Heart right ventricle (tissue), 16 donors: ENCODE measurements around the gene KIF16B. TPM values are rescaled to one million over a fixed set of nuclear protein-coding genes. Genes with fewer than 3 reads are reported as not detected.

Experiments
- ATAC-seq, 8 donors: fragments of 200-7000 bp; cut with Tn5 transposase; one replicate each; pipeline ENCODE4 v1.9.1; 2020; ENCODE audit warnings: mild to moderate bottlenecking in 8 of 8, moderate library complexity in 8 of 8, moderate number of reproducible peaks in 1 of 8
- DNase-seq, 2 donors: peaks; one replicate each; pipeline ENCODE4 v3.0.0-alpha.2; 2020
- H3K27ac ChIP-seq, 10 donors: fragments of 200-600 bp; sonication (generic) in 2 of 10; one replicate each; pipeline versions ENCODE4 v1.5.0 to v1.8.0; 2020 to 2022; ENCODE audit warnings: mild to moderate bottlenecking in 3 of 10
- H3K27me3 ChIP-seq, 7 donors: fragments of 200-600 bp; one replicate each; pipeline ENCODE4 v1.8.0; 2021 to 2022; ENCODE audit warnings: mild to moderate bottlenecking in 2 of 7
- H3K36me3 ChIP-seq, 9 donors: fragments of 200-600 bp; sonication (generic) in 1 of 9; one replicate each; pipeline versions ENCODE4 v1.5.0 to v1.8.0; 2020 to 2022; ENCODE audit warnings: mild to moderate bottlenecking in 2 of 9
- H3K4me1 ChIP-seq, 9 donors: fragments of 200-600 bp; sonication (generic) in 1 of 9; one replicate each; pipeline versions ENCODE4 v1.5.0 to v1.8.0; 2020 to 2022; ENCODE audit warnings: mild to moderate bottlenecking in 4 of 9
- H3K4me3 ChIP-seq, 10 donors: fragments of 200-600 bp; sonication (generic) in 2 of 10; one replicate each; pipeline versions ENCODE4 v1.5.0 to v1.8.0; 2020 to 2022; ENCODE audit warnings: mild to moderate bottlenecking in 7 of 10, moderate library complexity in 2 of 10
- H3K9me3 ChIP-seq, 11 donors: fragments of 200-600 bp in 10 of 11; sonication (generic) in 2 of 11; one replicate each; pipeline versions ENCODE4 v1.5.0 to v1.8.0; 2013 to 2022; ENCODE audit warnings: mild to moderate bottlenecking in 2 of 11, control low read depth in 1 of 11, moderate library complexity in 1 of 11
- CTCF ChIP-seq, 9 donors: fragments of 200-600 bp; sonication (generic) in 2 of 9; IDR thresholded peaks; one replicate each; pipeline versions ENCODE4 v1.5.0 to v1.8.0; 2021 to 2022; ENCODE audit warnings: antibody characterized with exemption in 9 of 9, mild to moderate bottlenecking in 5 of 9, moderate library complexity in 1 of 9
- WGBS, 2 donors: extraction: QIAGEN DNeasy Blood & Tissue Kit; methylation state at CpG; one replicate each; pipeline ENCODE4 v1.1.7; 2013; ENCODE audit warnings: inconsistent platforms in 1 of 2; 5-methylcytosine and 5-hydroxymethylcytosine counted together
- intact Hi-C, 10 donors: fragments of 100-400 bp; cut with DNase I; formaldehyde crosslinking; loops; one replicate each; pipeline versions ENCODE4 v1.11.1 to v1.14.2; 2022
- polyA plus RNA-seq, 2 donors: library from polyadenylated mRNA; stranded (reverse); fragments of 200-250 nt; gene quantifications; one replicate each; pipeline ENCODE4 v1.2.3, GENCODE V29; 2013
- total RNA-seq, 10 donors: library from RNA; stranded (reverse); fragmentation: NEBNext Ultra II Directional in 3 of 10; extraction: Animal tissue kit (Norgen Biotek cat#: 25700) in 3 of 10; gene quantifications; one replicate each; pipeline versions ENCODE4 v1.2.1 to v1.2.4, GENCODE V29; 2021 to 2023
- donor health status: Arrhythmogenic right ventricular cardiomyopathy.
- donor health status: ischemic (EF 13 %, LVEDD 7.1; RV severe dilation, severe dysfunction).
- donor health status: healthy with polysubstance abuse.
- donor health status: DM: no; HTN: yes; CAD: no.
- donor health status: DM: no; HTN: no; CAD: no.
- donor health status: ischemic (EF 25% LVEDD 6.9; RV normal size, moderate dysfunction).
- donor health status: ischemic (EF 25% LVEDD 5.7; RV mildly dilated, moderate dysfunction).
- donor health status: healthy.
- donor health status: DM: yes; HTN: yes; CAD: no.
- donor health status: Ischemic cardiomyopathy.
- donor health status: ischemic (EF 35%, LVEDD 5.7; RV mildly dilated, moderate dysfunction).
- donor health status: nonischemic (EF 11% LVEDD 7.7; RV severe dilation, severe dysfunction).
- donor health status: DM: yes; HTN: yes; CAD: no.
- donor health status: PGD.
- donor health status: ischemic (EF 29% LVEDD 5.4; RV normal size, mild dysfunction).
- donor health status: nonischemic (EF 23%, LVEDD 6.1; RV moderate dilation, normal function).

KIF16B gene
- total and polyA plus RNA-seq, 12 donors, result 9.7 to 22.5 (median 17.9) TPM

DNA sequence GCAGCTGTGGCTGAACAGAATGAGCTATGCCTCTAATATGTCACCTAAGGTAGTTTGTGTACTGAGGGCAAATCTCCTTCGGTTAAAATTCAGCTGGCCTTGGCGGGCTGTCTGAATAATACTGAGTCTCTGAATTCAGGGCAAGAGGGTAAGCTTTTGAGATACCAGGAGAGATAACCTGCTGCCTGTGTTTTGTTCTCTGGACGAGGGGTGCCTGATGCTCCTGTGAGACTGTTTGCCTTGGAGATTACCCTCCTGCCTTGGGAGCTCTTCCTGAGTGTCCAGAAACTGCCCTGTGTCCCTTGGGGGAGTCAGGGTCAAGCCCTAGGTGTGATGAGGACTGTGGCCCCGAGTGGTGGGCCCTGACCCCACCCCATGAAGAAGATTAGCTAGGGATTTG, 282.9 kb downstream of the KIF16B start:
- no peak overlapping the region for H3K27ac ChIP-seq
- no peak for ATAC-seq
- no peaks in the 10 kb centered on the region for H3K36me3 ChIP-seq
- H3K4me1 ChIP-seq, result no peaks in the 10 kb centered on the region
- DNase-seq, result no peak
- H3K4me3 ChIP-seq, result no peak overlapping the region
- WGBS, 2 donors, result 79 to 86% methylated on average over 4 of the region's 4 CpGs
- TF ChIP-seq CTCF (IDR thresholded peaks at IDR 0.05), result no peak
- intact Hi-C loops, result no loop called here
- no peaks in the 10 kb centered on the region for H3K9me3 ChIP-seq
- H3K27me3 ChIP-seq, result no peaks in the 10 kb centered on the region

DNA sequence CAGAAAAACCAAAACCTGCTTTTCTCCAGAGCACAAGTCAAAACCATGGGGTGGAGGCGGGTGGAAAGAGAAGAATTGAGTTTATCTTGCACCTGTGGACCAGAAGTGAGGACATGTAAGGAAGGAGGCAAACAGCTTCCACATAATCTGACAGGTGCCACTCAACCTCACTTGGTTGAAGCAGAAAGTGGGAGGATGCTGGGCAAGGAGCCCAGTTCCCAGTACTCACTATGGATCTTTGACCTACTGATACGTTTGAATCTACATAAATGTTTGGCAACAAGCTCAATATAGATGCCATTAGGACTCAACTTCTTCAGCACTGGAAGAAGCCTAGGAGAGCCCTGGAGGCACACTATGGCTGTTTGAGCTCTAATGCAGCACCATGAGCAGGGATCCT, 285.5 kb downstream of the KIF16B start:
- no peaks in the 10 kb centered on the region for H3K27me3 ChIP-seq
- 74 to 90% methylated on average over 2 of the region's 2 CpGs for WGBS, 2 donors
- H3K9me3 ChIP-seq, result peaks cover 0 to 5% (median 0%) of the 10 kb centered on the region in 11 donors
- peaks cover 0 to 6% (median 0%) of the 10 kb centered on the region in 9 donors for H3K4me1 ChIP-seq
- no peak for ATAC-seq
- no peak overlapping the region for H3K4me3 ChIP-seq
- H3K36me3 ChIP-seq, result no peaks in the 10 kb centered on the region
- DNase-seq, result no peak
- no peak overlapping the region for H3K27ac ChIP-seq
- intact Hi-C loops, result no loop called here
- no peak for TF ChIP-seq CTCF (IDR thresholded peaks at IDR 0.05)

- Histone ChIP-seq H3K4me1 (peaks cover 0 to 6% (median 0%) of the 10 kb centered on the region in 9 donors), H3K9me3 (peaks cover 0 to 5% (median 0%) of the 10 kb centered on the region in 11 donors), H3K27me3 (no peaks in the 10 kb centered on the region), H3K27ac (no peak overlapping the region), H3K4me3 (no peak overlapping the region), H3K36me3 (no peaks in the 10 kb centered on the region)
- DNase-seq (no peak), ATAC-seq (no peak)
- no peak for TF ChIP-seq CTCF (IDR thresholded peaks at IDR 0.05)
- intact Hi-C loops, result no loop called here
- WGBS, 2 donors, result 92 to 97% methylated on average over 4 of the region's 4 CpGs
Observed at GRCh38 chr20:16286601-16287000, 286.6 kb downstream of the KIF16B start.

- no peak for TF ChIP-seq CTCF (IDR thresholded peaks at IDR 0.05)
- ATAC-seq (no peak), DNase-seq (no peak)
- Histone ChIP-seq H3K36me3 (no peaks in the 10 kb centered on the region), H3K4me1 (peaks cover 0 to 6% (median 0%) of the 10 kb centered on the region in 9 donors), H3K9me3 (peaks cover 0 to 5% (median 0%) of the 10 kb centered on the region in 11 donors), H3K4me3 (no peak overlapping the region), H3K27me3 (no peaks in the 10 kb centered on the region), H3K27ac (no peak overlapping the region)
- intact Hi-C loops, result no loop called here
- WGBS, 2 donors, result 87 to 89% methylated on average over 15 of the region's 15 CpGs
Observed at GRCh38 chr20:16284385-16285100, 288.7 kb downstream of the KIF16B start.
